Activated CD8-positive, alpha-beta memory T cell treated with anti-CD3 and anti-CD28 coated beads for 4 hours (primary cell): ENCODE results near the gene HS6ST2.

Source experiments
- DNase-seq, 2 donors: peaks; one replicate each; pipeline ENCODE4 v3.0.0-alpha.2; 2020; ENCODE audit warnings: low read depth in 2 of 2

HS6ST2 gene

DNA sequence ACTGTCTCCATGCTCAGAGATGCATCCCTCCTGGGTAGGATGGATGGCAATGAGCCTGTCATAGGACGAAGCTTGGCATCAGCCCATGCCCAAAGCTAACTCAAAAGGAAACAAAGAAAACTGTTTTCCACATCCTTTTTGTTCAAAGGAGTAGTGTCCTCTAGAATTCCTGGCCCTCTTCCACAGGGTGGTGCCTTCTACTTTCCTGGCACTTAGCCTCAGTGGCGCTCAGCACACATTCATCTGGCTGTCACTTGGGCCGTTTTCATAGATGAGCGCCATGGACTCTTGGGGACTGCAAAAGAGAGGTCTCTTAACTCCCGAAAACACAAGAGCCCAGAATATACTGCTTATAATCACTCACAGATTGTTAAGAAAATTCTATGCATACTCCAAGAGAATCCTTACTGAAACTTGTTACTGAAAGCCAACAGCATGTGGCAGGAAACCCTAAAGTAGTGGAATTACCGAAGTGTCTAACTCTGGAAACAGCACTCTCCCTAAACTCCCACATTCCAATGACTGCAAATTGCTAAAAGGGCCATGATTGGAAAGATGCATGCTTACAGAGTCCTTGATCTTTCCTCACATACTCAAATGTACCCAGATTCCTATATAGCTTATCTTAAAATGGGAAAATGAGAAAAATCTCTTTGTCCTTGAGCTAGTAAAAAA lies 110.0 kb downstream of the HS6ST2 start:
- no peak for DNase-seq

DNA sequence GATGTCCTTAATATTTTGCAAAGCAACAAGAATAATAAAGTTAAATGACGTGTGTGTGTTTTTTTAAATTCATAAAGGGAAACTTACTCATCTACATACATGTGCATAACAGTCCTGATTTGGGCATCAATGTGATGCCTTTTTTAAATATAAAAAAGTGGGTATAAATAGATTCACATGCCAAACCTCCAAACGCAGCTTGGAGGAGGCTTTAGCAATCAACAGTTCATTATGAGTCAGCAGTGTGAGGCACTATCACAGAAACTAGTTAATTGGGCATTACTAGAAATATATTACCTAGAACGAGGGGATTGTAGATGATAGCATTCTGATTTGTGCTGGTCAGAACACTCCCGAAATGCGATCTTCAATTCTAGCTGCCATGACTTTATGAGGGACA lies 115.1 kb downstream of the HS6ST2 start:
- DNase-seq, result no peak

- DNase-seq, result no peak
Observed at GRCh38 chrX:132842460-132843238, 115.8 kb downstream of the HS6ST2 start.

- DNase-seq, result no peak
Observed at GRCh38 chrX:132837967-132838366, 120.5 kb downstream of the HS6ST2 start.

DNA sequence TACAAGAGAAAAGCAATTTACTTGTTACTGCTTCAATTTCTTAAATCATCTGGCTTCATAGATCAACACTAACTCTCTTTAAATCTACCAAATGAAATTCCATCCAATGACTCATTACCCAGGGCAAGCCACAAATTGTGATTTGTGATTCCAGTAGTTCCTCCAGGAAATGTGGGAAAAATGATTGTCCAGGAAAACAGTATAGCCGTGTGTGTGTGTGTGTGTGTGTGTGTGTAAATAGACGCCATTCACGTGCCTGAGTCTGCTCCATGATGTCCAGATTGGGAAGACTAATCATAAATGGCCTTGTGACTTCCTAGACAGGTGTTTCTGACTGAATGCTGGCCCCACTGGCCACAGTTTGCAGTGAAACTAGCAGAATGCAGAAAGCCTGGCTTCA lies 121.3 kb downstream of the HS6ST2 start:
- no peak for DNase-seq

- no peak for DNase-seq
Observed at GRCh38 chrX:132836471-132836870, 122.0 kb downstream of the HS6ST2 start.

- DNase-seq, result no peak
Observed at GRCh38 chrX:132834741-132835140, 123.7 kb downstream of the HS6ST2 start.

DNA sequence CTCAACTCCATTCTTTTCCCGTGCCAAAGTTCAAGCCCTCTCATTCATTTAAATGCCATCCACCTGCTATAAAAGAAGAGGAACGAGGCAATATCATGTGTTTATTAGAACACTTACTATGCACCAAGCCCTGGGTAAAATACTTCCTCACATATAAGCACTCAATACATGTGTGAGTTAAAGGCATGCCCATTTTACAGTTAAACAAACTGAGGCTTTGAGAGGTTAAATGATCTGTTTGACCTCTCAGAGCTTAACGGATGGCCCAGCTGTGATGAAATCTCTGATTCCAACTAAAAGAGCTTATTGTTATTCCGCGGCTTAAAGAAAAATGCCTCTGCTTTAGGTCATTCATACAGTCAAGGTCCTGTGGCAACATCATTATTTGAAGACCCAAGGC lies 124.3 kb downstream of the HS6ST2 start:
- DNase-seq, result no peak

GRCh38 chrX:132833373-132833772 lies 125.1 kb downstream of the HS6ST2 start:
- no peak for DNase-seq

- DNase-seq, result no peak
Observed at GRCh38 chrX:132831336-132831973, 127.0 kb downstream of the HS6ST2 start.

GRCh38 chrX:132822634-132823012 lies 135.8 kb downstream of the HS6ST2 start:
- no peak for DNase-seq

DNA sequence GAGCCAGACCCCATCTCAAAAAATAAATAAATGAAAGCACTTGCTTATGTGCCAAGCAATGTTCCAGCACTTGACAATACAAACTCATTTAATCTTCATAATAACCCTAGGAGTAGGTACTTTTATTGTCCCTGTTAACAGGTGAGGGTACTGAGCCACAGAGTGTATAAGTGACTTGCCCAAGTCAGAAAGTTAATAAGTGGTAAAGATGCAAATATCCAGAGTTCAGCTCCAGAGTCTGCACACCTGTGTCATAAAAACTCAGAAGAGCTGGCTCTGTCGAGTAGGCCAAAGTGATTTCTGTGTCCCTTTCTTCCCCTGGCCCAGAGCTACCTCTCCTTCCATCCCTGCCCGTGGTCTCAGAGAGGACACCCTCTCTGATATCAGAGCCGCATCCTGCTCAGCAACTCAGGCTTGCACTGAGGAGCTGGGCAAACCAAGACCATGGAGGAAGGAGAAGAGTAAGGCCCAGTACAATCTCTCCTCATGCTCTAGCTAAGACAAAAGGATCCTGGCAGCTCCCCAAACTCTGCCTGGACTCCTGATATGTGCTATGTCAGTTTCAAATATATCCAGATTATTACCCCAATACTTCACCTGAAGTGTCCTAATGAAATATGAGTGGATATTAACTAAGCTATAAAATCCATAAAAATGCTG lies 136.3 kb downstream of the HS6ST2 start:
- DNase-seq, result no peak

- no peak for DNase-seq
Observed at GRCh38 chrX:132820675-132821074, 137.8 kb downstream of the HS6ST2 start.

DNA sequence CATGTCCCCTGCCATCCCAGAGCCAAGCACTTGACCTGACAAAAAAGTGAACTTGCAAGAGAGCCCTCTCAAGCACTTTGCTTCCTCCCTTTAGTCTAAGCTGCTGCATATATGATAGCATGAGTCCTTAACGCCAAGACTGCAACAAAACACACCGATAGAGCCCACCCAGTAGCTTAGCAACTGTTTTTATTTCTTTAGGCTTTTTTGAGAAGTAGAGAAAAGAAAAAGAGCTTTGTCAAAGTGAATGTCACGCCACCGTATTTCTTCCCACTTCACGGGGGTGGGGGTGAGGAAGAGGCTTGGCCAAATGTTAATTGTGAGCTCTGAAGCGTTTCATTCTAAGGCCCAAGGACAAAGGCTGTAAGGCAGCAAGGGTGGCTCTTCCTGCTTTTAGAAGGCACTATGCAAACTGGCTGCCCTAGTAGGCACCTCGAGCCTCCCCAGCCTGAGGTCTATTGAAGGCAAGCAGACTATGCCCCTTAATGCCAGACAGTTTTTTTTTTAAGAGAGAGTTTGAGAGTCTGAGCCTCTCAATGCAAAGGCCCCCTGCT lies 138.6 kb downstream of the HS6ST2 start:
- DNase-seq, result no peak

GRCh38 chrX:132818638-132819037 lies 139.8 kb downstream of the HS6ST2 start:
- DNase-seq, result no peak

- DNase-seq, result no peak
Observed at GRCh38 chrX:132815643-132816042, 142.8 kb downstream of the HS6ST2 start.

DNA sequence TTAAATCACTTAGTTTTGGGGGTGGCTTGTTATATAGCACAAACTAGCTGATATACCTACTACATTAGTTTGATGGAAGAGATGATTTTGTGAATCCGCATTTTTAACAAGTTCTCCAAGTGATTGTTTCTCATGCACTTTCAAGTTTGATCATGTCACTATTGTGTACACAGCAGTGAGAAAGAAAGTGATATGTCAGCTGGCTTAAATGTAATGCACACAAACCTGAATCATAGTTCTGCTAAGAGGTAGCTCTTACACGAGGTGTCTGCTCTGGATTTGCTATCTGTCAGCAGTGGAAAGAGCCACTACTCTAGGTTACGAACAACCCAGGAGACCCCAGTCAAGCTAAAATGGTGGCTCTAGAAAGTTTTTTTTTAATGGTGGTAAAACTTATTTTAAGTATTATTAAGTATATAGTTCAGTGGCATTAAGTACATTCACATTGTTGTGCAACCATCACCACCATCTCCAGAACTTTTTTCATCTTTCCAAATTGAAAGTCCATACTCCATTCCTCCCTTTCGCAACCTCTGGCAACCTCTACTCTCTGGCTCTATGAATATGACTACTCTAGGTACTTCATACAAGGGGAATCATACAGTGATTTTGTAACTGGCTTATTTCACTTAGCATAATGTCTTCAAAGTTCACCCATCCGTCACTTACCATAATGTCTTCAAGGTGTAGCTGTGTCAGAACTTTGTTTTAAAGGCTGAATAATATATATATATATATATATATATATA lies 147.3 kb downstream of the HS6ST2 start:
- no peak for DNase-seq

GRCh38 chrX:132810488-132810887 lies 147.9 kb downstream of the HS6ST2 start:
- DNase-seq, result no peak

- DNase-seq, result no peak
Observed at GRCh38 chrX:132809581-132809980, 148.8 kb downstream of the HS6ST2 start.

DNA sequence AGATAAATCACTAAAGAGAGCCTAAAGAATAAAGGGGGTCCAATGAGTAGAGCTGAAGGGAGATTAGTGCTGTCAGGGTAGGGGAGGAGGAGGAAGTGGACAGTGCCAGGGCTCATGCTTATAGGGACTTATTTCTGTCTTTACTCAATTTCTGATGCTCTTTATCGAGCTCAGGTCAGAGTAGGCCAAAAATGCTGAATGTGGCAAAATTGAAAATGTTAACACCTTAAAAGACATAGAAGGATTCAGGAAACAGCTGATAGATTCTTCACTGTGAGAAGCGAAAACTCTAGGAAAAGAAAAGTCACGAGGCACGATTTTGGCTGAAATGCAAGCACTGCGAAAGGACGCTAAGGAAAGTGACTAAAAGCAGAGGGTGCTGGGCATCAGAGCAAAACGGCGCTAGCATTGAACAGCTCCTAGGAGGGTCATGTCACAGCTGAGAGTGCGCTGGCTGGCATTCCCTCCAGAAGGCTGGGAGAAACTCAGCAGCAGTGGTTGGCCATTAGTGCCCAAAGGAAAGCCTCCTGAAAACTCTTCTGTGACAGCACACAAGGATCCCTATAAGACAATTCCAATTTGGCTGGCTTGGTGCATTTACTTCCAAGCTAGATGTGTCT lies 150.9 kb downstream of the HS6ST2 start:
- no peak for DNase-seq

DNA sequence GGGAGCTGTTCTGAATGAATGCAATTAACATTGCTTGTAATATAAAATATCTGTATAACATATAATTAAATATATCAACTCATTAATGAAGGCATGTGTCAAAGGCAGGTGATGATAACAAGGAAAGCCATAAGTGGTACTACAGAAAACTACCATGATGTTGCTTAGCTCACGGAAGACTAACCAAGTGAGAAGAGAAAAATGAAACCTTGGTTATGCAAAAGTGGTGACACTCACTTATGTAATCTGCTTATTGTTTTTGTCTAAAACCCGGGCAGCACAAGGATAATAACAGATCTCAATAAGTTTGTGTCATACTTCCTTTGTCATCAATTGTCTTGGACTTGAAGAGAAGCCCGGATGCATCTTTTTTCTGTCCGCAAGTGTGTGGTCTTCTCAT lies 156.4 kb downstream of the HS6ST2 start:
- DNase-seq, result no peak
